BJ (cell line): ENCODE measurements around the gene KMT5C. TPM values are rescaled to one million over a fixed set of nuclear protein-coding genes. Genes with fewer than 3 reads are reported as not detected.

Source experiments
- CTCF ChIA-PET: fragments of 350-600 bp; formaldehyde crosslinking; extraction: SDS; loops from one replicate; lab custom pipeline; 2021; ENCODE audit warnings: antibody characterized with exemption, inconsistent platforms; lab: Yijun Ruan, JAX
- POLR2A ChIA-PET: fragments of 300-600 bp; sonication (Branson Sonifier 250); formaldehyde crosslinking; extraction: SDS; loops from one replicate; lab custom pipeline; 2021; ENCODE audit warnings: antibody characterized with exemption; lab: Charles Lee
- DNase-seq: peaks from one replicate; pipeline ENCODE4 v3.0.0-alpha.2; 2011; ENCODE audit warnings: low read depth
- H3K27me3 ChIP-seq: 2 replicates; pipeline ENCODE4 v1.6.0; 2011; ENCODE audit warnings: low read length; ENCODE audit not compliant: control insufficient read depth, insufficient read depth
- H3K36me3 ChIP-seq: 2 replicates; pipeline ENCODE4 v1.5.1; 2011; ENCODE audit warnings: low read length; ENCODE audit not compliant: control insufficient read depth, insufficient read depth
- H3K4me3 ChIP-seq: 2 replicates; pipeline ENCODE4 v1.5.1; 2011; ENCODE audit warnings: low read depth, mild to moderate bottlenecking, control low read depth, low read length
- polyA plus RNA-seq: library from polyadenylated mRNA; depleted of rRNA; stranded (reverse); fragments of >200 nt; gene quantifications from 2 replicates; pipeline ENCODE4 v1.2.3, GENCODE V29; 2011; rRNA removed
- TF ChIP-seq, protein P1 (sequence below): IDR thresholded peaks from 2 replicates; pipeline ENCODE4 v1.5.1; 2011; ENCODE audit warnings: low read depth, mild to moderate bottlenecking, control low read depth, inconsistent platforms, low read length, moderate library complexity; ENCODE audit not compliant: insufficient read depth

KMT5C gene
- polyA plus RNA-seq, 1 experiment, result 6.4 TPM

GRCh38 chr19:55391191-55391670, 51.6 kb downstream of the KMT5C start:
- TF ChIP-seq, protein P1, sequence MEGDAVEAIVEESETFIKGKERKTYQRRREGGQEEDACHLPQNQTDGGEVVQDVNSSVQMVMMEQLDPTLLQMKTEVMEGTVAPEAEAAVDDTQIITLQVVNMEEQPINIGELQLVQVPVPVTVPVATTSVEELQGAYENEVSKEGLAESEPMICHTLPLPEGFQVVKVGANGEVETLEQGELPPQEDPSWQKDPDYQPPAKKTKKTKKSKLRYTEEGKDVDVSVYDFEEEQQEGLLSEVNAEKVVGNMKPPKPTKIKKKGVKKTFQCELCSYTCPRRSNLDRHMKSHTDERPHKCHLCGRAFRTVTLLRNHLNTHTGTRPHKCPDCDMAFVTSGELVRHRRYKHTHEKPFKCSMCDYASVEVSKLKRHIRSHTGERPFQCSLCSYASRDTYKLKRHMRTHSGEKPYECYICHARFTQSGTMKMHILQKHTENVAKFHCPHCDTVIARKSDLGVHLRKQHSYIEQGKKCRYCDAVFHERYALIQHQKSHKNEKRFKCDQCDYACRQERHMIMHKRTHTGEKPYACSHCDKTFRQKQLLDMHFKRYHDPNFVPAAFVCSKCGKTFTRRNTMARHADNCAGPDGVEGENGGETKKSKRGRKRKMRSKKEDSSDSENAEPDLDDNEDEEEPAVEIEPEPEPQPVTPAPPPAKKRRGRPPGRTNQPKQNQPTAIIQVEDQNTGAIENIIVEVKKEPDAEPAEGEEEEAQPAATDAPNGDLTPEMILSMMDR, result no peak
- Histone ChIP-seq H3K27me3 (no peaks in the 10 kb centered on the region), H3K36me3 (peaks cover 38% of the 10 kb centered on the region), H3K4me3 (no peak overlapping the region)
- POLR2A ChIA-PET, result no interaction called here
- CTCF ChIA-PET, result interaction anchor here (2.9 kb wide), 1 partner anchor 90 kb away, joined by 12 read pairs; no protein-coding TSS in a partner anchor
- no peak for DNase-seq

- no peaks in the 10 kb centered on the region for H3K27me3 ChIP-seq
- CTCF ChIA-PET, result interaction anchor here (2.9 kb wide), 1 partner anchor 90 kb away, joined by 12 read pairs; no protein-coding TSS in a partner anchor
- POLR2A ChIA-PET, result no interaction called here
- H3K4me3 ChIP-seq, result no peak overlapping the region
- TF ChIP-seq, protein P1, result no peak
- no peak for DNase-seq
- peaks cover 32% of the 10 kb centered on the region for H3K36me3 ChIP-seq
These were observed 52.3 kb downstream of the KMT5C start for GRCh38 chr19:55391702-55392615.

DNA sequence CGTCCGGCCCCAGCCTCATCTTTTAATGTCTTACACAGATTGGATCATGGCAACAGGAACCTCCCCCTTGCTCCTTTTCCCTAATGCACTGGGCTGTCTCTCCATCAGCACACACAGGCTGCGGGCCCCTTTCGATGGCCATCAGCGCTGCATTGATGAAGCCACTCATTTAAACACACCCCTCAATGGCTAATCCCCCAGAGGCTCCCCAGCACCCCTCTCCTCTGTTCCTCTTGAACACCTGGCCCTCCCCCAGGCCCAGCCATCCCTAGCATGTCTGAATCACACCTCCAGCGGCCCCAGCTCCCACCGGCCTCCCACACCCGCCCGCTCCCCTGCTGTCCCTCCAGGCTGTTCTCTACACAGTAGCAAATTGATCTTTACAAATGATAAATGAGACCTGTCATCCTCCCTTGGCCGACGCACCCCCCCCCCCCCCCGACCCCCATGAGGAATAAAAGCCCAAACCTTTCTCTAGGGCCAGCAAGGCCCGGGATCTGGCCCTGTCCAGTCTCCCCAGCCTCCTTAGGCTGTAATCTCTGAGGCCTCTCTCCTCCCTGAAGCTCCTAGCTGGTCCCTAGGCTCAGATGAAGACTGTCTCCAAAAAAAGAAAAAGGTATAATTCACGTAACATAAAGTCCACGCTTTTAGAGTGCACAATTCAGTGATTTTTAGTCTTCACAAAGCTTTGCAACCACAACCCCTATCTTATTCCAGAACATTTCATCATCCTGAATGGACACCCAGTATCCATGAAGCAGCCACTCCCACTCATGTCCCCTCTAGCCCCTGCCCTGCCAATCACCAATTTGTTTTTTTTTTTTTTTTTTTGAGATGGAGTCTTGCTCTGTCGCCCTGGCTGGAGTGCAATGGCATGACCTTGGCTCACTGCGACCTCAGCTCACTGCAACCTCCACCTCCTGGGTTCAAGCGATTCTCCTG, 53.4 kb downstream of the KMT5C start:
- H3K4me3 ChIP-seq, result no peak overlapping the region
- H3K36me3 ChIP-seq, result peaks cover 23% of the 10 kb centered on the region
- ChIA-PET POLR2A (no interaction called here), CTCF (no interaction called here)
- no peaks in the 10 kb centered on the region for H3K27me3 ChIP-seq
- DNase-seq, result no peak
- TF ChIP-seq, protein P1, result no peak

Other genes with a start within 250 kb of the KMT5C start
- gene PPP1R12C, start 222.2 kb upstream of the KMT5C start, polyA plus RNA-seq, result 36.0 and 50.8 TPM in 2 replicates
- 10.4 and 10.5 TPM in 2 replicates for gene TNNT1, start 190.7 kb upstream of the KMT5C start, polyA plus RNA-seq
- 0.12 TPM in 1 of 2 replicates, not detected in the other for gene TNNI3, start 182.1 kb upstream of the KMT5C start, polyA plus RNA-seq
- gene DNAAF3, start 173.3 kb upstream of the KMT5C start, polyA plus RNA-seq, result 0.39 and 0.51 TPM in 2 replicates
- gene SYT5, start 159.6 kb upstream of the KMT5C start, polyA plus RNA-seq, result 0.26 and 0.47 TPM in 2 replicates
- gene PTPRH, start 130.4 kb upstream of the KMT5C start, polyA plus RNA-seq, result 2.2 and 4.3 TPM in 2 replicates
- 0.56 and 1.5 TPM in 2 replicates for gene TMEM86B, start 111.1 kb upstream of the KMT5C start, polyA plus RNA-seq
- gene PPP6R1, start 80.9 kb upstream of the KMT5C start, polyA plus RNA-seq, result 25.9 and 42.5 TPM in 2 replicates
- gene HSPBP1, start 59.8 kb upstream of the KMT5C start, polyA plus RNA-seq, result 24.4 and 43.8 TPM in 2 replicates
- 10.6 and 12.8 TPM in 2 replicates for gene BRSK1, start 55.9 kb upstream of the KMT5C start, polyA plus RNA-seq
- not detected in 2 replicates for gene TMEM150B, start 14.5 kb upstream of the KMT5C start, polyA plus RNA-seq
- 0.12 and 0.58 TPM in 2 replicates for gene COX6B2, start 14.8 kb downstream of the KMT5C start, polyA plus RNA-seq
- gene GARIN5B, start 23.4 kb downstream of the KMT5C start, polyA plus RNA-seq, result 0.02 TPM in 1 of 2 replicates, not detected in the other
- 11.9 and 16.4 TPM in 2 replicates for gene IL11, start 30.6 kb downstream of the KMT5C start, polyA plus RNA-seq
- 0.93 and 1.3 TPM in 2 replicates for gene TMEM190, start 37.0 kb downstream of the KMT5C start, polyA plus RNA-seq
- 0.10 and 0.15 TPM in 2 replicates for gene TMEM238, start 44.4 kb downstream of the KMT5C start, polyA plus RNA-seq
- 485 and 838 TPM in 2 replicates for gene RPL28, start 46.1 kb downstream of the KMT5C start, polyA plus RNA-seq
- 47.7 and 79.4 TPM in 2 replicates for gene UBE2S, start 67.9 kb downstream of the KMT5C start, polyA plus RNA-seq
- not detected in 2 replicates for gene SHISA7, start 103.4 kb downstream of the KMT5C start, polyA plus RNA-seq
- gene ISOC2, start 121.8 kb downstream of the KMT5C start, polyA plus RNA-seq, result 93.8 and 123 TPM in 2 replicates
- not detected in 2 replicates for gene C19orf85, start 124.9 kb downstream of the KMT5C start, polyA plus RNA-seq
- 0.36 and 0.48 TPM in 2 replicates for gene ZNF628, start 136.7 kb downstream of the KMT5C start, polyA plus RNA-seq
- gene NAT14, start 145.3 kb downstream of the KMT5C start, polyA plus RNA-seq, result 20.4 and 34.8 TPM in 2 replicates
- gene SSC5D, start 148.6 kb downstream of the KMT5C start, polyA plus RNA-seq, result 5.5 and 8.2 TPM in 2 replicates
- 0.07 TPM in 1 of 2 replicates, not detected in the other for gene SBK2, start 197.3 kb downstream of the KMT5C start, polyA plus RNA-seq
- 0.06 and 0.11 TPM in 2 replicates for gene SBK3, start 205.7 kb downstream of the KMT5C start, polyA plus RNA-seq
- gene ZNF579, start 241.0 kb downstream of the KMT5C start, polyA plus RNA-seq, result 2.6 and 3.8 TPM in 2 replicates